ENCODE results near the gene VPS36.
A peak's percentile ranks its signal among the peaks of the same experiment; 100 is the strongest.

VPS36 gene

DNA sequence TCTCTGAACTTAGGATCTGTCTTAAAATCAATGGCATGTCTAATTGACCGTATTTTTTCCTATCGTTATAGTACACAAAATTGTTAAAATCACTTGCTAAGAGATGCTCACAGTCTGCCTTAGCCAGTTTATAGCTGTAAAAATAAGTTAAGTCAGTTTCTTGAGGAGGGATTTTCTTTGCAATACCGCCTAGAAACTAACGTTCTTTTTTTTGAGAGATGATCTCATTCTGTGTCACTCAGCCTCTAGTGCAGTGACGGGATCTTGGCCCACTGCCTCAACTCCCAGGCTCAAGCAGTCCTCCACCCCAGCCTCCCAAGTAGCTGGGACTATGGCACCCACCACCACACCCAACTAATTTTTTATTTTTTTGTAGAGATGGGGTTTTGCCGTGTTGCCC lies 9.2 kb upstream of the VPS36 start:
- no peaks in the 10 kb centered on the region for H3K9me3 ChIP-seq (ENCODE audit: control insufficient read depth in 1 of 2, low read length in 2 of 2)
- H3K4me1 ChIP-seq (ENCODE audit: control insufficient read depth in 1 of 2, insufficient read depth in 2 of 2, low read length in 2 of 2): peaks cover 12 to 15% of the 10 kb centered on the region in 2 donors
- H3K9ac ChIP-seq (ENCODE audit: low read depth in 1 of 2, low read length in 2 of 2): no peak overlapping the region
- H3K27ac ChIP-seq (ENCODE audit: low read depth, low read length): no peak overlapping the region
- H3K36me3 ChIP-seq (ENCODE audit: control insufficient read depth in 1 of 2, insufficient read depth in 2 of 2, low read length in 2 of 2): peaks cover 9 to 33% of the 10 kb centered on the region in 2 donors
- H3K27me3 ChIP-seq (ENCODE audit: control insufficient read depth in 1 of 2, insufficient read depth in 2 of 2, low read length in 2 of 2): no peaks in the 10 kb centered on the region
- no peak overlapping the region for H3K4me3 ChIP-seq (ENCODE audit: low read depth in 1 of 2, low read length in 2 of 2)

DNA sequence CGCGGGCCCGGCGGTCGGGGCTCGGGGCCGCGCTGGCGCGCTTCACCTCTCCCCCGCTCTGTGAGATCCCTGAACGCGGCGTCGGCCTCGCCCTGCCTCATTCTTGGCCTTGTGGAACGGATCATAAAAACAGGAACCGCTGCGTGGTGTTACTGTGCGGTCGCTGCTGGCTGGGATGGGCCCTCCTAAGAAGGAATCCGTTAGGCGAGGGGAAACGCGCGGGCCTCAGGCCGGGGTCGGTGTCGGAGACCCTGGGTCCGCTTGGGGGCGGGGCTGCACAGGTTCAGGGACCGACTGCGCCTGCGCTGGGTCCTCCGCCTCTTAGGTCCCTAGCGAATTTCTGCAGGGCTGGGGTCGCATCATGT lies 5.2 kb upstream of the VPS36 start:
- peak overlapping the region; percentile 74 to 84 for H3K9ac ChIP-seq (ENCODE audit: low read depth in 1 of 2, low read length in 2 of 2)
- peaks cover 12 to 27% of the 10 kb centered on the region in 2 donors for H3K4me1 ChIP-seq (ENCODE audit: control insufficient read depth in 1 of 2, insufficient read depth in 2 of 2, low read length in 2 of 2)

DNA sequence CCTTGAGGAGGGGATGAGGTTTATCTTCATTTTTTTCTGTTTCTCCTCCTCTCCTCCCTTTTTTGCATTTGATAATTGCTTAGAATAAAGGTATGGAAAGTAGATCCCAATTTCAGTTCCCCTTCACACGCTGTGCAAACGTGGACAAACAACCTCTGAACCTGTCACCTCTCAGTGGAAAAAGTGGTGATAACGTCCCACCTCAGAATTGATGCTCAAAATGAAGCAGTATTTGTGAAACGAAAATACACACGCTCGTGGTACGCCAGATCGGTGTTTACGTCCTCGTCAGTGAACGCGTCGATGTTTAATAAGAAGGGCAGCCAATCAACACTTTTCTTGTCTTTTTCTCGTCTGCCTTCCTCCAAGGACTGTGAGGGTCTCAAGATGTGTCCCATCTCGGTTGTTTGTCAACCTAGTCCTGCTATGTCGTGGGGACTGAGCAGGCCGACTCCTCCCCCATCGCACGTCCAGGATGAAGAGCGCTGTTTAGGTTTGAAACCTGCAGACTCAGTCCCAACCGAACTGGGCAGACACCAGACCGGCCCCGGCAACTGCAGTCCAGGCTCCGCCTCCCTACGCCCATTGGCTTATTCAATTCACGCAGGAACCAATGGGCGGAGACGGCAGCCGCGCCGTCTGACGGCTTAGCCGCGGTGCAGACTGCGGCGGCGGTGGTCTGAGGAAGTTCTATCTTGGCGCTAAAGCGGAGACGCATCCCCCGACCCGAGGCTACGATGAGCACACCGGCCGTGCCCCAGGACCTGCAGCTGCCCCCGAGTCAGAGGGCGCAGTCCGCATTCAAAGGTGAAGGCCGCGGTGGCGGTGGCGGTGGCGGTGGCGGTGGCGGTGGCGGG lies 4.6 kb upstream of the VPS36 start, which contains the start of gene CKAP2:
CKAP2 (plus strand) TSS at position 659 of the 857 bp plus-strand sequence; CDS start at position 738, 79 bp downstream.
- Histone ChIP-seq H3K9me3 (ENCODE audit: control insufficient read depth in 1 of 2, low read length in 2 of 2) (no peaks in the 10 kb centered on the region), H3K27ac (ENCODE audit: low read depth, low read length) (peak within 1 kb of the TSS; percentile 88), H3K4me3 (ENCODE audit: low read depth in 1 of 2, low read length in 2 of 2) (peak within 1 kb of the TSS; percentile 86 to 87), H3K4me1 (ENCODE audit: control insufficient read depth in 1 of 2, insufficient read depth in 2 of 2, low read length in 2 of 2) (peaks cover 12 to 28% of the 10 kb centered on the region in 2 donors), H3K36me3 (ENCODE audit: control insufficient read depth in 1 of 2, insufficient read depth in 2 of 2, low read length in 2 of 2) (peaks cover 0 to 4% of the 10 kb centered on the region in 2 donors), H3K9ac (ENCODE audit: low read depth in 1 of 2, low read length in 2 of 2) (peak within 1 kb of the TSS; percentile 74 to 84), H3K27me3 (ENCODE audit: control insufficient read depth in 1 of 2, insufficient read depth in 2 of 2, low read length in 2 of 2) (no peaks in the 10 kb centered on the region)

More for the DNA sequence above, 5.2 kb upstream of the VPS36 start:
- Histone ChIP-seq H3K27ac (ENCODE audit: low read depth, low read length) (peak overlapping the region; percentile 88), H3K9me3 (ENCODE audit: control insufficient read depth in 1 of 2, low read length in 2 of 2) (no peaks in the 10 kb centered on the region), H3K36me3 (ENCODE audit: control insufficient read depth in 1 of 2, insufficient read depth in 2 of 2, low read length in 2 of 2) (peaks cover 0 to 5% of the 10 kb centered on the region in 2 donors), H3K4me3 (ENCODE audit: low read depth in 1 of 2, low read length in 2 of 2) (peak overlapping the region; percentile 86 to 87), H3K27me3 (ENCODE audit: control insufficient read depth in 1 of 2, insufficient read depth in 2 of 2, low read length in 2 of 2) (no peaks in the 10 kb centered on the region)

DNA sequence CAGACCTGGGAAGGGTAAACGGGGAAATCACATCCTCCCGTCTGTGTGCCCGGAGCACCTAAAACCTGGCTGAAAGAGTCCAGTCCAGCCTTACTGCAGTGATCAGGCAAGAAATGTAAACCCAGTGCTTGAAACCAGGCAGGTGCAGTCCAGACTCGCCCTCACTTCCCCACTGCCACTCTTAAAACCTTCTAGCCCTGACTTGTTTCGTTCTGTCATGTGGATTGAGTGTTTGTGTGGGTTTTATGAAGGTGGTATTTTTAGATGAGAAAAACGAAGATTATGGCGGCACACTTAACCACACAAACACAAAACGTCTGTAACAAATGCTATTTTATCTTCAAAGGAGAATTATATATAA lies 4.0 kb upstream of the VPS36 start:
- H3K9ac ChIP-seq (ENCODE audit: low read depth in 1 of 2, low read length in 2 of 2): peak overlapping the region; percentile 74 to 84
- H3K4me1 ChIP-seq (ENCODE audit: control insufficient read depth in 1 of 2, insufficient read depth in 2 of 2, low read length in 2 of 2): peaks cover 12 to 28% of the 10 kb centered on the region in 2 donors
- H3K9me3 ChIP-seq (ENCODE audit: control insufficient read depth in 1 of 2, low read length in 2 of 2): no peaks in the 10 kb centered on the region
- peak overlapping the region; percentile 88 for H3K27ac ChIP-seq (ENCODE audit: low read depth, low read length)
- peak overlapping the region; percentile 86 to 87 for H3K4me3 ChIP-seq (ENCODE audit: low read depth in 1 of 2, low read length in 2 of 2)
- no peaks in the 10 kb centered on the region for H3K36me3 ChIP-seq (ENCODE audit: control insufficient read depth in 1 of 2, insufficient read depth in 2 of 2, low read length in 2 of 2)
- H3K27me3 ChIP-seq (ENCODE audit: control insufficient read depth in 1 of 2, insufficient read depth in 2 of 2, low read length in 2 of 2): no peaks in the 10 kb centered on the region

DNA sequence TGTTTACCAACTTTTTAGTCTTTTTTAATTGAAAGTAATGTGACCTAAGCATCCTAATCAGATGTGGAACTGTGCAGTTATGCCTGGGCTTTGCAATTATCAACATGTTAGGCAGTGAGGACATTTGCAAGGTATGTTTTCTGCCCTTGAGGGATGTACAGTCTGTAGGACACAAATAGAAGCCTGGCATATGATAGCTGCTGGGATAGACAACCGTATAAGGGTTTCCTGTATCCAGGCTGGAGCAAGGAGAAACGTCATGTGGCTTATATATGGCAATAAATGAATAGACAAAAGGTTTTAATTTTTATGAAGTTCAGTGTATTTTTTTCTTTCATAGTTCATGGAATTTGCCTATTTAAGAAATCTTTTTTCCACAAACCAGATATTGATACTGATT lies 2.0 kb upstream of the VPS36 start:
- no peaks in the 10 kb centered on the region for H3K27me3 ChIP-seq (ENCODE audit: control insufficient read depth in 1 of 2, insufficient read depth in 2 of 2, low read length in 2 of 2)
- no peak overlapping the region for H3K9ac ChIP-seq (ENCODE audit: low read depth in 1 of 2, low read length in 2 of 2)
- H3K9me3 ChIP-seq (ENCODE audit: control insufficient read depth in 1 of 2, low read length in 2 of 2): no peaks in the 10 kb centered on the region
- peaks cover 26 to 44% of the 10 kb centered on the region in 2 donors for H3K4me1 ChIP-seq (ENCODE audit: control insufficient read depth in 1 of 2, insufficient read depth in 2 of 2, low read length in 2 of 2)
- no peak overlapping the region for H3K4me3 ChIP-seq (ENCODE audit: low read depth in 1 of 2, low read length in 2 of 2)
- peaks cover 0 to 3% of the 10 kb centered on the region in 2 donors for H3K36me3 ChIP-seq (ENCODE audit: control insufficient read depth in 1 of 2, insufficient read depth in 2 of 2, low read length in 2 of 2)
- H3K27ac ChIP-seq (ENCODE audit: low read depth, low read length): no peak overlapping the region

DNA sequence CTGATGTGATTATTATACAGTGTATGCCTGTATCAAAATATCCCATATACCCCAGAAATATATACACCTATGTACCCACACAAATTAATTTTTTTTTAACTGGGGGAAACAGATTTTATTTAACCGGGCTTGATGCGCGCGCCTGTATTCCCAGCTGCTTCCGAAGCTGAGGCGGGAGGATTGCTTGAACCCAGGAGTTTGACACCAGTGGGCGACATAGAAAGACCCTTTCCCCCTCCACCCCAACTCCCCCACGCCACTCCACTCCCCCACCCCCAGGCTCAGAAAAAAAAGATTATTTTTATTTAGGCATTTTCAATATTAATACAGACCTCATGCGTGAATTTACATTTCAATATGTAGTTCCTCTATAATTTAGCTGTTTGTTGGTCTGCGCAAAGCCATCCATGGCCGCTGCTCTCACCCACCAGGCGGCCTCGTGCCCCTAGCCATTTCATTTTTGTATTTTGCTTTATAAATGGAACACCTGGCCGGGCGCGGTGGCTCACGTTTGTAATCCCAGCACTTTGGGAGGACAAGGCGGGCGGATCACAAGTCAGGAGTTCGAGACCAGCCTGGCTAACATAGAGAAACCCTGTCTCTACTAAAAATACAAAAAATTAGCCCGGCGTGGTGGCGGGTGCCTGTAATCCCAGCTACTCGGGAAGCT lies 836 bp upstream of the VPS36 start:
- Histone ChIP-seq H3K4me3 (ENCODE audit: low read depth in 1 of 2, low read length in 2 of 2) (no peak overlapping the region), H3K27me3 (ENCODE audit: control insufficient read depth in 1 of 2, insufficient read depth in 2 of 2, low read length in 2 of 2) (no peaks in the 10 kb centered on the region), H3K4me1 (ENCODE audit: control insufficient read depth in 1 of 2, insufficient read depth in 2 of 2, low read length in 2 of 2) (peaks cover 21 to 37% of the 10 kb centered on the region in 2 donors), H3K27ac (ENCODE audit: low read depth, low read length) (no peak overlapping the region), H3K36me3 (ENCODE audit: control insufficient read depth in 1 of 2, insufficient read depth in 2 of 2, low read length in 2 of 2) (peaks cover 0 to 5% of the 10 kb centered on the region in 2 donors), H3K9ac (ENCODE audit: low read depth in 1 of 2, low read length in 2 of 2) (peak overlapping the region in 1 of 2 donors; percentile 31), H3K9me3 (ENCODE audit: control insufficient read depth in 1 of 2, low read length in 2 of 2) (no peaks in the 10 kb centered on the region)

DNA sequence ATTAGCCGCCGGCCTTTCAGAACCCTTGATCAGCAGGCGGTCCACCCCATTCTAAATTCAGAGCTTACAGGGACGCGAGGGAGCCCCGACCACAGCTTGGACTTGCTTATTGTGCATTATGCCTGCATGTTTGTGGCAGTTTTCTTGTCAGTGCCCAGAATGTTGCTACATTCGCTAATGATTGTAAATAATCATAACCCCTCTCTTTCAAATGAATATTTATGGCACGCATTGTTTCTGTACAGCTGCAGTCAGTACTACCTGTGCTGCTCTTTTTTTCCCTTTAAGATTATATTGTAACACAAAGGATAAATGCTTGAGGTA lies 321 bp upstream of the VPS36 start:
- no peaks in the 10 kb centered on the region for H3K27me3 ChIP-seq (ENCODE audit: control insufficient read depth in 1 of 2, insufficient read depth in 2 of 2, low read length in 2 of 2)
- no peak overlapping the region for H3K27ac ChIP-seq (ENCODE audit: low read depth, low read length)
- peak overlapping the region in 1 of 2 donors; percentile 58 for H3K4me3 ChIP-seq (ENCODE audit: low read depth in 1 of 2, low read length in 2 of 2)
- H3K9me3 ChIP-seq (ENCODE audit: control insufficient read depth in 1 of 2, low read length in 2 of 2): no peaks in the 10 kb centered on the region
- H3K9ac ChIP-seq (ENCODE audit: low read depth in 1 of 2, low read length in 2 of 2): peak overlapping the region; percentile 31 to 94
- H3K36me3 ChIP-seq (ENCODE audit: control insufficient read depth in 1 of 2, insufficient read depth in 2 of 2, low read length in 2 of 2): peaks cover 0 to 5% of the 10 kb centered on the region in 2 donors
- H3K4me1 ChIP-seq (ENCODE audit: control insufficient read depth in 1 of 2, insufficient read depth in 2 of 2, low read length in 2 of 2): peaks cover 17 to 34% of the 10 kb centered on the region in 2 donors

DNA sequence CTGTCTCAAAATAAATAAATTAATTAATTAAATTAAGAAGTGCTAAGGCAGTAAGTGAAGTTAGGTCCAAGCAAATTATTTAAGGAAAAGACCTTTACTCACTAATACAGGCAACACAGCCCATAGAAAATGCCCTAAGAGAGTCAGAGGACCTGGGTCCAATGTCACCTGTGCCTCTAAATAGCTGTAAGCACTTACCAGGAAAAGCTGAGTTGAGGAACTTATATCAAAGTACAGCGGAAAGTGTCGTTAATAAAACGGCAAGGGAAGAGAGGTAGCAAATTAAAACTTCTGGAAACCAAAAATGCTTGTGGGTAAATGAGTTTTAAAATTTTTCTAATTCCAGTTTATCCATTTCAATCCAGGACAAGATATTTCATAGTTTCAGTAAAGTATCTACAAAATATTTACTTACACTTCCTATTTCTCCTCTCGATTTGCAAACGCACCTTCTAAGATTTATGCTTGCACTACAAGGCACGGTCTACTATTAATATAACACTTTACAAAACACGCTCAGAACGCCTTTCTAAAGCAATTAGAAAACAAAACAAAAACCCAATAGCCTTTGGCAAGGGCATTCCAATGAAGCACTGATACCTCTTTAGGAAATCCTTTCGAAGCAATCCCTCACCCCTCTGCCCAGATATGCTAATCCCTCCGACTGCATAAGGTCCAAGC lies 963 bp downstream of the VPS36 start:
- no peaks in the 10 kb centered on the region for H3K9me3 ChIP-seq (ENCODE audit: control insufficient read depth in 1 of 2, low read length in 2 of 2)
- peak overlapping the region; percentile 88 to 94 for H3K9ac ChIP-seq (ENCODE audit: low read depth in 1 of 2, low read length in 2 of 2)
- H3K4me3 ChIP-seq (ENCODE audit: low read depth in 1 of 2, low read length in 2 of 2): peak overlapping the region; percentile 85 to 98
- peak overlapping the region; percentile 94 for H3K27ac ChIP-seq (ENCODE audit: low read depth, low read length)
- peaks cover 0 to 5% of the 10 kb centered on the region in 2 donors for H3K36me3 ChIP-seq (ENCODE audit: control insufficient read depth in 1 of 2, insufficient read depth in 2 of 2, low read length in 2 of 2)
- H3K27me3 ChIP-seq (ENCODE audit: control insufficient read depth in 1 of 2, insufficient read depth in 2 of 2, low read length in 2 of 2): no peaks in the 10 kb centered on the region
- H3K4me1 ChIP-seq (ENCODE audit: control insufficient read depth in 1 of 2, insufficient read depth in 2 of 2, low read length in 2 of 2): peaks cover 17 to 29% of the 10 kb centered on the region in 2 donors

DNA sequence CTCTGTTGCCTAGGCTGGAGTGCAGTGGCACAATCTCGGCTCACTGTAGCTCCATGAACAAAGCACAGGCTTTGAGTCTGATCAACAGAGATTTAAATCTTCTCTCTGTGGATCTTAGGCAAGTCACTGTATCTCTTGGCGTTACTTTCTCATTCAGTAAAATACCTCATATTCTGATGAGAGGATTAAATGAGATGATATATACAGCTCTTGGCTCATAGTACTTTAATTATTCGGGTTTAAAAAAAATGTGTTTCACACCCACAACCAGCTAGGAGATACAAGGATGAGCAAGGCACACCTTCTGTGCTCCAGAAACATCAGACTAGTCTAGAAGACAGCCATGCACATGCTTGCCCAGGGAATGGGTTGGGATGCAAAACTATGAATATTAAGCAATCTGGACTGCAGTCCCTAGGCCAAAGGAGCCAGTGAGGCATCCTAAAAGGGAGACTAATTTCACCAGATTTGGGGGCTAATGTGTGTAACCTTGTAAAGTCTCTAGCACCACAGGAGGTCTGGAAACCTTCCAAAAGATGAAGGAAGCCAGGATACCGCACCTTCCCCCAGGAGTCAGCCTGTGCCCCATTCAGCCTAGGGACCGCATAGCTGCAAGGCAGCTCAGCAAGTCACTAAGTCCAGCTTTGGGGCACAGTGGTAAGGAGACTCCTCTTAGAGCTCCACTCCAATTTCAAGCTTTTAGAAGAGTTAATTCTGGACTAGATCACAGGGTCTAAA lies 2.5 kb downstream of the VPS36 start:
- Histone ChIP-seq H3K9ac (ENCODE audit: low read depth in 1 of 2, low read length in 2 of 2) (no peak overlapping the region), H3K27me3 (ENCODE audit: control insufficient read depth in 1 of 2, insufficient read depth in 2 of 2, low read length in 2 of 2) (no peaks in the 10 kb centered on the region), H3K9me3 (ENCODE audit: control insufficient read depth in 1 of 2, low read length in 2 of 2) (no peaks in the 10 kb centered on the region), H3K4me1 (ENCODE audit: control insufficient read depth in 1 of 2, insufficient read depth in 2 of 2, low read length in 2 of 2) (peaks cover 17 to 23% of the 10 kb centered on the region in 2 donors), H3K27ac (ENCODE audit: low read depth, low read length) (no peak overlapping the region), H3K36me3 (ENCODE audit: control insufficient read depth in 1 of 2, insufficient read depth in 2 of 2, low read length in 2 of 2) (peaks cover 0 to 5% of the 10 kb centered on the region in 2 donors), H3K4me3 (ENCODE audit: low read depth in 1 of 2, low read length in 2 of 2) (no peak overlapping the region)

Measured in duodenal mucosa (tissue), 2 donors.